GM13976 (cell line): ENCODE results near the gene ERFL.

Experiments used
- DNase-seq: peaks from one replicate; pipeline ENCODE4 v3.0.0; 2012; ENCODE audit warnings: low spot score
- CTCF ChIP-seq: IDR thresholded peaks from 2 replicates; pipeline ENCODE4 v1.5.1; 2012; ENCODE audit warnings: borderline replicate concordance, mild to moderate bottlenecking; ENCODE audit not compliant: insufficient read depth; ENCODE audit errors: extremely low read depth, missing control alignments, control extremely low read depth
- in situ Hi-C: fragments of 300-500 bp; cut with MboI; formaldehyde crosslinking; loops from one replicate; pipeline ENCODE4 v1.12.0; 2022; ENCODE audit warnings: low sequenced_read_pairs, mixed read lengths, inconsistent platforms; ENCODE audit not compliant: unreplicated experiment

Gene ERFL

GRCh38 chr19:41932259-41932719 lies 4.0 kb upstream of the ERFL start:
- no peak for TF ChIP-seq CTCF
- DNase-seq = no peak
- in situ Hi-C loops = no loop called here

- TF ChIP-seq CTCF = no peak
- in situ Hi-C loops = no loop called here
- no peak for DNase-seq
Observed at GRCh38 chr19:41930926-41931592, 2.8 kb upstream of the ERFL start.

GRCh38 chr19:41930322-41930722 lies 2.1 kb upstream of the ERFL start:
- TF ChIP-seq CTCF = no peak
- DNase-seq = no peak
- in situ Hi-C loops = no loop called here

- DNase-seq = no peak
- no peak for TF ChIP-seq CTCF
- in situ Hi-C loops = no loop called here
Observed at GRCh38 chr19:41929536-41930071, 1.4 kb upstream of the ERFL start.

- TF ChIP-seq CTCF = no peak
- DNase-seq = no peak
- in situ Hi-C loops = no loop called here
Observed at GRCh38 chr19:41928754-41929535, 696 bp upstream of the ERFL start.

- no peak for DNase-seq
- in situ Hi-C loops = no loop called here
Observed at GRCh38 chr19:41927497-41928192, 604 bp downstream of the ERFL start.

More at GRCh38 chr19:41927497-41928192, 604 bp downstream of the ERFL start:
- no peak for TF ChIP-seq CTCF
